IMR-90 (cell line): ENCODE results near the gene MAMLD1. TPM values are rescaled to one million over a fixed set of nuclear protein-coding genes. Genes with fewer than 3 reads are reported as not detected.

ENCODE experiments used
- ATAC-seq: fragments of 200-7000 bp; cut with Tn5 transposase; 2 replicates; pipeline ENCODE4 v1.9.1; 2020; ENCODE audit warnings: low read depth, mild to moderate bottlenecking, moderate library complexity
- BruUV-seq: library from RNA; stranded (reverse); fragments of 400-500 nt; replicated peaks from 2 replicates; lab custom pipeline; 2021; lab: Mats Ljungman, UMichigan
- CTCF ChIA-PET: fragments of 300-600 bp; formaldehyde crosslinking; extraction: SDS; loops from one replicate; lab custom pipeline; 2021; ENCODE audit warnings: antibody characterized with exemption; lab: Yijun Ruan, JAX
- POLR2A ChIA-PET: fragments of 300-600 bp; sonication (Branson Sonifier 250); formaldehyde crosslinking; loops from one replicate; lab custom pipeline; 2022; ENCODE audit warnings: antibody characterized with exemption; ENCODE audit not compliant: unreplicated experiment; lab: Charles Lee
- DNase-seq: peaks from one replicate; pipeline ENCODE4 v3.0.0; 2013
- H2AFZ ChIP-seq: replicated peaks from 2 replicates; pipeline ENCODE3; 2013; ENCODE audit warnings: low read length, mild to moderate bottlenecking; ENCODE audit not compliant: poor library complexity
- H2AK5ac ChIP-seq: 2 replicates; pipeline ENCODE4 v1.6.1; 2013; ENCODE audit warnings: low read depth, low read length, inconsistent platforms
- H2AK9ac ChIP-seq: replicated peaks from 2 replicates; pipeline ENCODE3; 2013; ENCODE audit warnings: mild to moderate bottlenecking, low read depth, low read length, moderate library complexity; ENCODE audit not compliant: poor library complexity
- H2BK120ac ChIP-seq: 2 replicates; pipeline ENCODE4 v1.6.1; 2013; ENCODE audit warnings: low read depth, low read length, inconsistent platforms
- H2BK15ac ChIP-seq: 3 replicates; pipeline ENCODE4 v1.6.1; 2013; ENCODE audit warnings: low read depth, low read length, inconsistent platforms
- H2BK20ac ChIP-seq: 2 replicates; pipeline ENCODE4 v1.6.1; 2013; ENCODE audit warnings: low read depth, mild to moderate bottlenecking, inconsistent platforms, low read length, moderate library complexity
- H2BK5ac ChIP-seq: 2 replicates; pipeline ENCODE4 v1.6.1; 2013; ENCODE audit warnings: mild to moderate bottlenecking, low read depth, low read length, inconsistent platforms; ENCODE audit not compliant: poor library complexity, severe bottlenecking
- H3K14ac ChIP-seq: replicated peaks from 2 replicates; pipeline ENCODE4 v1.6.1; 2013; ENCODE audit warnings: low read depth, low read length, inconsistent platforms
- H3K18ac ChIP-seq: 2 replicates; pipeline ENCODE4 v1.6.1; 2013; ENCODE audit warnings: low read depth, low read length, control low read depth
- H3K23ac ChIP-seq: 2 replicates; pipeline ENCODE4 v1.6.1; 2013; ENCODE audit warnings: low read depth, low read length, inconsistent platforms
- H3K27ac ChIP-seq: 2 replicates; pipeline ENCODE4 v1.5.1; 2013; ENCODE audit warnings: mild to moderate bottlenecking, control low read depth, low read length; ENCODE audit not compliant: insufficient read depth
- H3K27me3 ChIP-seq: 2 replicates; pipeline ENCODE4 v1.6.1; 2013; ENCODE audit warnings: low read length; ENCODE audit not compliant: control insufficient read depth, insufficient read depth
- H3K36me3 ChIP-seq: 2 replicates; pipeline ENCODE4 v1.6.1; 2013; ENCODE audit warnings: low read length, mixed read lengths; ENCODE audit not compliant: control insufficient read depth, insufficient read depth
- H3K4ac ChIP-seq: 2 replicates; pipeline ENCODE4 v1.6.1; 2013; ENCODE audit warnings: low read depth, low read length, inconsistent platforms
- H3K4me1 ChIP-seq: 2 replicates; pipeline ENCODE4 v1.6.1; 2013; ENCODE audit warnings: low read length, mixed read lengths; ENCODE audit not compliant: control insufficient read depth, insufficient read depth
- H3K4me2 ChIP-seq: 2 replicates; pipeline ENCODE4 v1.6.1; 2013; ENCODE audit warnings: low read depth, mild to moderate bottlenecking, control low read depth, low read length, moderate library complexity
- H3K4me3 ChIP-seq: 2 replicates; pipeline ENCODE4 v1.5.1; 2013; ENCODE audit warnings: low read depth, mild to moderate bottlenecking, control low read depth, low read length, moderate library complexity; ENCODE audit not compliant: insufficient read depth
- H3K56ac ChIP-seq: 2 replicates; pipeline ENCODE4 v1.6.1; 2013; ENCODE audit warnings: low read length, inconsistent platforms; ENCODE audit not compliant: insufficient read depth; ENCODE audit errors: extremely low read depth
- H3K79me1 ChIP-seq, 2 experiments: 2 replicates each; pipeline ENCODE4 v1.6.1; 2013; ENCODE audit warnings: low read length in 2 of 2, inconsistent platforms in 1 of 2, low read depth in 1 of 2
- H3K9ac ChIP-seq: 2 replicates; pipeline ENCODE4 v1.6.1; 2013; ENCODE audit warnings: low read depth, low read length, control low read depth
- H3K9me1 ChIP-seq: 2 replicates; pipeline ENCODE4 v1.6.1; 2013; ENCODE audit warnings: low read length, inconsistent platforms; ENCODE audit not compliant: insufficient read depth
- H3K9me3 ChIP-seq: 2 replicates; pipeline ENCODE4 v1.6.1; 2013; ENCODE audit warnings: low read length; ENCODE audit not compliant: control insufficient read depth, insufficient read depth
- H4K20me1 ChIP-seq: 2 replicates; pipeline ENCODE4 v1.6.1; 2013; ENCODE audit warnings: low read length, inconsistent platforms; ENCODE audit not compliant: insufficient read depth
- H4K5ac ChIP-seq: 2 replicates; pipeline ENCODE4 v1.6.1; 2013; ENCODE audit warnings: mild to moderate bottlenecking, low read depth, low read length, control low read depth
- H4K8ac ChIP-seq, 2 experiments: 2 replicates each; pipeline ENCODE4 v1.6.1; 2013; ENCODE audit warnings: low read depth in 2 of 2, low read length in 2 of 2, control low read depth in 1 of 2, inconsistent platforms in 1 of 2
- H4K91ac ChIP-seq: 2 replicates; pipeline ENCODE4 v1.6.1; 2013; ENCODE audit warnings: low read depth, low read length, inconsistent platforms; ENCODE audit not compliant: insufficient read depth
- CHD1 ChIP-seq: IDR thresholded peaks from 2 replicates; pipeline ENCODE4 v1.6.1; 2012; ENCODE audit warnings: low read depth, low read length, improper control_type of control experiment
- CTCF ChIP-seq: conservative IDR thresholded peaks from 2 replicates; pipeline ENCODE4 v1.5.1; 2012; ENCODE audit warnings: mild to moderate bottlenecking, low read depth, low read length, improper control_type of control experiment
- MAZ ChIP-seq: IDR thresholded peaks from 2 replicates; pipeline ENCODE4 v1.6.1; 2012; ENCODE audit warnings: low read depth, mild to moderate bottlenecking, low read length, improper control_type of control experiment, moderate library complexity, borderline replicate concordance
- MXI1 ChIP-seq: IDR thresholded peaks from 2 replicates; pipeline ENCODE4 v1.6.1; 2012; ENCODE audit warnings: low read depth, mild to moderate bottlenecking, low read length, moderate library complexity, borderline replicate concordance
- NFE2L2 ChIP-seq: fragments of 150-350 bp; IDR thresholded peaks from 2 replicates; pipeline ENCODE4 v1.6.1; 2016; ENCODE audit warnings: low read depth, mild to moderate bottlenecking, low read length
- POLR2A ChIP-seq: IDR thresholded peaks from 2 replicates; pipeline ENCODE4 v1.6.1; 2012; ENCODE audit warnings: mild to moderate bottlenecking, low read depth, low read length
- RAD21 ChIP-seq: IDR thresholded peaks from 2 replicates; pipeline ENCODE4 v1.6.1; 2012; ENCODE audit warnings: low read length, improper control_type of control experiment
- RCOR1 ChIP-seq: IDR thresholded peaks from 2 replicates; pipeline ENCODE4 v1.6.1; 2012; ENCODE audit warnings: mild to moderate bottlenecking, low read length, improper control_type of control experiment; ENCODE audit not compliant: insufficient replicate concordance
- SMC3 ChIP-seq: fragments of 150-350 bp; IDR thresholded peaks from 2 replicates; pipeline ENCODE4 v1.6.1; 2016; ENCODE audit warnings: low read depth, mild to moderate bottlenecking, antibody characterized with exemption, low read length, moderate library complexity
- WGBS, 2 experiments: methylation state at CpG; one replicate each; pipeline versions ENCODE4 v1.1.5 to v1.1.7; 2013; ENCODE audit warnings: missing lambda C conversion rate in 2 of 2; ENCODE audit not compliant: insufficient read length in 1 of 2; ENCODE audit errors: extremely low coverage in 2 of 2; 5-methylcytosine and 5-hydroxymethylcytosine counted together
- dilution Hi-C: fragments of 300-500 bp; cut with HindIII; formaldehyde crosslinking; loops from one replicate; pipeline ENCODE4 v1.14.3; 2018; ENCODE audit warnings: low sequenced_read_pairs; ENCODE audit not compliant: unreplicated experiment
- in situ Hi-C: fragments of 300-500 bp; cut with MboI; formaldehyde crosslinking; loops from 3 replicates; pipeline ENCODE4 v1.14.3; 2019; ENCODE audit warnings: low sequenced_read_pairs, inconsistent platforms, mixed read lengths
- intact Hi-C: fragments of 100-400 bp; cut with micrococcal nuclease; formaldehyde crosslinking; loops from 2 replicates; pipeline ENCODE4 v1.10.0; 2022
- polyA plus RNA-seq, 3 experiments: library from polyadenylated mRNA; depleted of rRNA; stranded (reverse); fragments of >200 nt; gene quantifications; 2 replicates each; pipeline ENCODE4 v1.2.3, GENCODE V29; 2012; ENCODE audit warnings: low replicate concordance in 1 of 3
- total RNA-seq: library from RNA; depleted of rRNA; stranded (reverse); fragments of >200 nt; gene quantifications from 2 replicates; pipeline ENCODE4 v1.2.3, GENCODE V29; 2012

Gene MAMLD1
- total and polyA plus RNA-seq, 2 of the 4 experiments (the other 2 are of a cell fraction): 1.4 to 11.0 TPM

- Histone ChIP-seq H3K56ac (no peak overlapping the region), H2BK120ac (no peak overlapping the region), H3K79me1 (no peaks in the 10 kb centered on the region), H4K91ac (no peak overlapping the region), H3K9me3 (no peaks in the 10 kb centered on the region), H2BK20ac (no peak overlapping the region), H3K4me1 (no peaks in the 10 kb centered on the region), H4K5ac (no peak overlapping the region), H2AK5ac (no peak overlapping the region), H3K9ac (no peak overlapping the region), H3K4me3 (no peak overlapping the region), H4K8ac (no peak overlapping the region), H4K20me1 (no peaks in the 10 kb centered on the region), H2AFZ (peak overlapping the region; percentile 0), H3K4me2 (0 out of 2 replicates have a peak overlapping the region, but pooled peaks have one; percentile 12), H3K18ac (no peak overlapping the region), H3K27me3 (peaks cover 5% of the 10 kb centered on the region; the same call in 1 of the 2 replicates), H2BK15ac (no peak overlapping the region), H3K36me3 (no peaks in the 10 kb centered on the region), H3K14ac (no peak overlapping the region), H3K23ac (no peak overlapping the region), H2AK9ac (no peak overlapping the region), H3K27ac (no peak overlapping the region), H3K9me1 (peaks cover 3% of the 10 kb centered on the region; the same call in 1 of the 2 replicates), H2BK5ac (no peak overlapping the region), H3K4ac (no peak overlapping the region)
- intact Hi-C loops (no loop called here), in situ Hi-C loops (no loop called here), dilution Hi-C loops (no loop called here)
- BruUV-seq: no TSS peak
- ATAC-seq (no peak; the same call in 1 of the 2 replicates), DNase-seq (no peak)
- ChIA-PET POLR2A (no interaction called here), CTCF (no interaction called here)
- 53% methylated on average over 2 of the region's 4 CpGs; no CpG with 5 or more reads in 1 of the 2 experiments for WGBS, 2 experiments
- no peak for TF ChIP-seq MAZ
- no peak for TF ChIP-seq RAD21
- no peak for TF ChIP-seq MXI1
- no peak for TF ChIP-seq RCOR1
- no peak for TF ChIP-seq SMC3
- no peak for TF ChIP-seq POLR2A
- TF ChIP-seq CHD1: no peak
- TF ChIP-seq NFE2L2: no peak
- TF ChIP-seq CTCF: no peak
These were observed 25.6 kb upstream of the MAMLD1 start for GRCh38 chrX:150337536-150337935.
